ENCODE results near the gene MT1F.

GRCh38 chr16:56626685-56627084 lies 31.1 kb upstream of the MT1F start:
- no peak for TF ChIP-seq CTCF (conservative IDR thresholded peaks at IDR 0.05; ENCODE audit: low read length)
- TF ChIP-seq EZH2phosphoT487 (IDR thresholded peaks at IDR 0.05; ENCODE audit: borderline replicate concordance): no peak

All from Loucy (cell line).